HFF-Myc (cell line): ENCODE data around the gene DDX1.

Experiments used
- DNase-seq: peaks from one replicate; pipeline ENCODE4 v3.0.0-alpha.2; 2011; ENCODE audit warnings: low read depth; ENCODE audit errors: extremely low read depth
- H3K4me3 ChIP-seq: replicated peaks from 2 replicates; pipeline ENCODE4 v1.5.1; 2011; ENCODE audit warnings: low read depth, mild to moderate bottlenecking, control low read depth, low read length
- CTCF ChIP-seq: IDR thresholded peaks from 2 replicates; pipeline ENCODE4 v1.5.1; 2012; ENCODE audit warnings: mild to moderate bottlenecking, low read depth, low read length, control low read depth; ENCODE audit errors: missing control alignments

The DDX1 gene

GRCh38 chr2:15582710-15583357, 8.8 kb upstream of the DDX1 start:
- DNase-seq, result no peak
- TF ChIP-seq CTCF, result no peak
- no peak overlapping the region for H3K4me3 ChIP-seq

- no peak overlapping the region for H3K4me3 ChIP-seq
- no peak for TF ChIP-seq CTCF
- DNase-seq, result no peak
These were observed 7.8 kb upstream of the DDX1 start for GRCh38 chr2:15583826-15584225.

GRCh38 chr2:15584316-15584715, 7.4 kb upstream of the DDX1 start:
- no peak for TF ChIP-seq CTCF
- H3K4me3 ChIP-seq, result no peak overlapping the region
- DNase-seq, result no peak

GRCh38 chr2:15584767-15585469, 6.8 kb upstream of the DDX1 start:
- no peak overlapping the region for H3K4me3 ChIP-seq
- DNase-seq, result no peak
- no peak for TF ChIP-seq CTCF

- DNase-seq, result peak; percentile 40
- no peak overlapping the region for H3K4me3 ChIP-seq
- TF ChIP-seq CTCF, result peak; percentile 74
These were observed 3.2 kb upstream of the DDX1 start for GRCh38 chr2:15588329-15588919.

GRCh38 chr2:15591373-15591691, 336 bp upstream of the DDX1 start:
- no peak for DNase-seq
- TF ChIP-seq CTCF, result no peak
- H3K4me3 ChIP-seq, result peak overlapping the region; percentile 81
